GM12801 (cell line): ENCODE data around the gene AKAP17A.

Experiments
- CTCF ChIP-seq: IDR thresholded peaks from one replicate; pipeline ENCODE4 v1.5.1; 2011; ENCODE audit warnings: control low read depth; ENCODE audit not compliant: insufficient read length; ENCODE audit errors: extremely low read depth

AKAP17A gene

GRCh38 chrX:1592470-1593142 is 1.2 kb downstream of the AKAP17A start:
- no peak for TF ChIP-seq CTCF

DNA sequence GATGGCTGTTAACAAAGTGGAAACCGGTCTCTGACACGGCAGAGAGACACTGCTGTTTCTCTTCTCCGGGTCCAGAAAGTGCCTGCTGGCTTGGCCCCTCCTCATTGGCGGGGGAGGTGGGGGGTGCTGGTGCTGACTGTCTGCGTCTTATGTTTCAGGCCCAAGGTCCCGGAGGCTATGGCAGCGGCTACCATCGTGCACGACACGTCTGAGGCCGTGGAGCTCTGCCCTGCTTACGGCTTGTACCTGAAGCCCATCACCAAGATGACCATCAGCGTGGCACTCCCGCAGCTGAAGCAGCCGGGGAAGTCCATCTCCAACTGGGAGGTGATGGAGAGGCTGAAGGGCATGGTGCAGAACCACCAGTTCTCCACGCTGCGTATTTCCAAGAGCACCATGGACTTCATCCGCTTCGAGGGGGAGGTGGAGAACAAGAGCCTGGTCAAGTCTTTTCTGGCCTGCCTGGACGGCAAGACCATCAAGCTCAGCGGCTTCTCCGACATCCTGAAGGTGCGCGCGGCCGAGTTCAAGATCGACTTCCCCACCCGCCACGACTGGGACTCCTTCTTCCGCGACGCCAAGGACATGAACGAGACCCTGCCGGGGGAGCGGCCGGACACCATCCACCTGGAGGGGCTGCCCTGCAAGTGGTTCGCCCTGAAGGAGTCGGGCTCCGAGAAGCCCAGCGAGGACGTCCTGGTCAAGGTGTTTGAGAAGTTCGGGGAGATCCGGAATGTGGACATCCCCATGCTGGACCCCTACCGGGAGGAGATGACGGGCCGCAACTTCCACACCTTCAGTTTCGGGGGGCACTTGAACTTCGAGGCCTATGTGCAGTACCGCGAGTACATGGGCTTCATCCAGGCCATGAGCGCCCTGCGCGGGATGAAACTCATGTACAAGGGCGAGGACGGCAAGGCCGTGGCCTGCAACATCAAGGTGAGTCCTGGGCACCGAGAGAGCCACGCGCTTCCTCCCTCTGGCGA is 2.2 kb downstream of the AKAP17A start:
- TF ChIP-seq CTCF = no peak

GRCh38 chrX:1595711-1596060 is 4.3 kb downstream of the AKAP17A start:
- TF ChIP-seq CTCF = no peak

- TF ChIP-seq CTCF = no peak
These were observed 5.4 kb downstream of the AKAP17A start for GRCh38 chrX:1596676-1597344.

DNA sequence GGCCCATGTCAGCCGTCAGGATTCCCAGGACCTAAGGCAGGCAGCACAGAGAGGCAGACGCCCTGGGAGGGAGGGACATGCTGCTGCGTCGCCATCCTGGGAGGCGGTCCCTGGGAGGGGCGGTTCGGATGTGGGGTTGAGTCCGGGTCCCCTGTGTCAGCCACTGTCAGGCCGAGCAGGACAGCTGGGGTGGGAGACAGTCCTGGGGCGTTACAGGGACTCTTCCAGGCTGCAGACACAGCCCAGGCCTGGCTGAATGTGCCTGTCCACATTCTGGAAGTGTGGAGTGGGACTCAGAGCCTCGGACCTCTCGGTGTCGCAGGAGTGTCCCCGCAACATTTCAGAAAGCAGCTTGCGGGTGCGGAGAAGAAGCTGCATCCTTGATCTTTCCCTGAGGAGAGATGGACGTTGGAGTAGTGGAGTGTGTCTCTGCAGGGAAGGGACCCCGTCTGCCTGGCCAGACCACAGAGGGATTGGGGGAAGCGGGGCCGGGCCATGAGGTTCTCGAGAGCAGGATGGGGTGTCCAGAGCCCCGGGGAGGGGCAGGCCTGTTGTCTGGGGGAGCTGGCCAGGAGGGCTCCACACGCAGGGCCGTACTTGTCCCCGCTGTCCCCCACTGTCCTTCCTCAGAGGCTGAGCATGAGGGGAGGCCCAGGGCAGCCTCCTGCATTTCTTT is 6.1 kb downstream of the AKAP17A start:
- no peak for TF ChIP-seq CTCF

DNA sequence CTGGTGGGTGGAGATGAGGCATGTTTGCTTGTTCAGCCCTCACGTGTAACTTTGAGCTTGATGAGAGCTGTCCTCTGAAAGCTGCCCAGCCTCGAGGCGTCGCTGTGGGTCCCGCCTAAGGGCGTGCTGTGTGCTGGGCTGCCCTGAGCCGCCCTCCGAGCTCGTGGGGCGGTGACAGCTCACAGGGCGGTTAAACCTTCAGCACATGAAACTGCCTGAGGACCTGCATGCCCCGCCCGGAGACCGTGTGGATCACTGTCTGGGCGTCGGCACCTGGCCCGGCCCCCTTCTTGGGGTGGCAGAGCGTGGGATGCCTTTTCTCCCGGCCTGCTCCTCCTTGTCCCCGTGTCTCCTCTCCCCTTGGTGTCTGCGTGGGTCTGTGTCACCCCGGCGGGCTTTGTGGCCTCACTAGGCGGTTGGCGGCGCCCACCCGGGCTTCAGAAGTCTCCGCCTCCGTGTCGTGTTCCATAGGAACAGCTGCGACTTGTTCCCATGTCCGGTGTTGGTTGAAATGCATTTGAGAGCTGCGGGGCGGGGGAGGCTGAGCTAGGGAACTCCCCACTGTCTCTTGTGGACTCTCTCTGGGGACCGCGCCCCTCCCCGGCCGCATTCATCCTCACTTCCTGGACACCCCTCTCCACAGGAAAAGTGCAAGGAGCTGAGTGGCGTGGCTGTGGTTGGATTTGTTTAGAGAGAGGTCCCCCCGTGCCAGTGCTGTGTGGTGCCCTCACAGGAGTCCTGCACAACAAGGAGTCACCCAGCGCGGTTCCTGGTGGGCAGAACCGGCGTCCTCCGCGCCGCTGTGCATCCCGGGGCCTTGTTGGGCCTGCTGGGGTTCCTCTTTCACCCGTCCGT is 6.8 kb downstream of the AKAP17A start:
- no peak for TF ChIP-seq CTCF
